GM10847 (cell line): ENCODE measurements around the gene ATXN7L1.

Experiments used
- POLR2A ChIP-seq: IDR thresholded peaks from 2 replicates; pipeline ENCODE4 v1.6.1; 2011; ENCODE audit not compliant: insufficient read length; ENCODE audit errors: extremely low read depth

ATXN7L1 gene

GRCh38 chr7:105587909-105588635 is 288.3 kb downstream of the ATXN7L1 start:
- TF ChIP-seq POLR2A, result no peak

DNA sequence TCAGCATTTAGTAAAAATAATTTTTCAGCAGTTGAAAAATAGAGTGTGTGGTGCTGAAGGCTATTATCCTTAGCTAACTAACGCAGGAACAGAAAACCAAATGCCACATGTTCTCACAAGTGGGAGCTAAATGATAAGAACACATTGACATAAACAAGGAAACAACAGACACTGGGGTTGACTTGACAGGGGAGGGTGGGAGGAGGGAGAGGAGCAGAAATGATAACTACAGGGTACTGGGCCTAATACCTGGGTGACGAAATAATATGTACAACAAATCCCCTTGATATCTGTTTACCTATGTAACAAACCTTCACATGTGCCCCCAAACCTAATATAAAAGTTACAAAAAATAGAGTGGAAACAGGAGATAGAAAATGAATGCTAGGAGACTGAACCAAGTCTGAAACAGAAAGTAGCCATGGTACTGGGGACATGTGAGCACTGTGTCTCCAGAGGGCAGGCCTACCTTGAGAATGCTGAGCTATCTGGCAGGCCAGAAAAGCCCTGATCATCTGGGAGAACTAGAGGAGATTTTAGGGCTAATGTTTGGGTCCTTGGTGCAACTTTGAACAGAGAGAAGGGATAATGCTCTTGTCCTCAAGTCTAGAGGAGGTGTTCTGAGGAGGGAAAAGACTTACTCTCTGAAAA is 290.4 kb downstream of the ATXN7L1 start:
- TF ChIP-seq POLR2A, result no peak

DNA sequence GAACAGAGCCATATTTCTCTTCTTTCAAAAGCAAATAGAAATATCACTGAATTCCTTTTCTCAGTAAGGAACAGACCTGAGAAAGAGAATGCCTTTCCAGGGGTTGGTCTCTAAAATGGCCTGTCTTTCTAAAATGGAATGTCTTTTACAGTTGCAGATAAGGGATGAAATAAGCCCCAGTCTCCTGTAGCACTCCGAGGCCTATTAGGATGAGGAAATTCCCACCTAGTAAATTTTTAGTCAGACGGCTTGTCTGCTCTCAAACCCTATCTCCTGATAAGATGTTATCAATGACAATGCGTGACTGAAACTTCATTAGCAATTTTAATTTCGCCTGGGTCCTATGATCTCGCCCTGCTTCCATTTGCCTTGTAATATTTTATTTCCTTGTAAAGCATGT is 292.2 kb downstream of the ATXN7L1 start:
- no peak for TF ChIP-seq POLR2A

- TF ChIP-seq POLR2A, result no peak
Measured at GRCh38 chr7:105583061-105583460, 293.3 kb downstream of the ATXN7L1 start.

DNA sequence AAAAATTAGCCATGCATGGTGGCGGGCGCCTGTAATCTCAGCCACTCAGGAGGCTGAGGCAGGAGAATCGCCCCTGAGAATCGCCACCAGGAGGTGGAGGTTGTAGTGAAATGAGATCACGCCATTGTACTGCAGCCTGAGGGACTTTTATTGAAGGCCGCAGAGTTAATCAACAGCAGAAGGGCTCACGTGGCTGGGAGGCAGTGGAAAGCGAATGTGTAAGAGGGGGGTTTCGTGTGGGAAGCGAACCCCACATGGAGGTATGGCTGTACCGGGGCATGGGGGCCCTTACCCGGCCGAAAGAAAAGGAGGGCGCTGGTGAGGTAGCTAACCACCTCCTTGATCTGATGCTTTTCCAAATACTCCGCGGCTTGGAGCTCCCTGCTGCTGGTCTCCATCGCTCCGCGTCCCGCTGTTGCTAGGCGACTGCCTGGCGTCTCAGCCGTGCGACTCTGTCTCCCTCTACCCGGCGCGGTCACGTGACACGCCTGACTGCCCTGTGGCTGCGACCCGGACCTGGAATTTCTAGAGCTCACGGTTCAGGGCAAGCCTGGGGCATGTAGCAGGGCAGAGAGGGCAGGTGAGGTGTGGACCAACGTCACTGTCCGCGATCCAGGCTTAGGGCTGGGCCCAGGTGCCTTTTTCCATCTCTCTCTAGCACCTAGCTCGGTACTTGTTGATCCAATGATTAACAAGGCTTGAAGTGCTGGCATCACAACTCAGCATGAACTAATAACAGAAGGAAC is 295.2 kb downstream of the ATXN7L1 start, which contains the start of gene EFCAB10:
TSS of gene EFCAB10 (minus strand) at position 428 of the 746 bp plus-strand sequence. CDS start at position 398, 30 bp downstream.
- no peak for TF ChIP-seq POLR2A

GRCh38 chr7:105580022-105580740 is 296.2 kb downstream of the ATXN7L1 start:
- TF ChIP-seq POLR2A, result no peak

GRCh38 chr7:105578496-105578895 is 297.9 kb downstream of the ATXN7L1 start:
- TF ChIP-seq POLR2A, result no peak

DNA sequence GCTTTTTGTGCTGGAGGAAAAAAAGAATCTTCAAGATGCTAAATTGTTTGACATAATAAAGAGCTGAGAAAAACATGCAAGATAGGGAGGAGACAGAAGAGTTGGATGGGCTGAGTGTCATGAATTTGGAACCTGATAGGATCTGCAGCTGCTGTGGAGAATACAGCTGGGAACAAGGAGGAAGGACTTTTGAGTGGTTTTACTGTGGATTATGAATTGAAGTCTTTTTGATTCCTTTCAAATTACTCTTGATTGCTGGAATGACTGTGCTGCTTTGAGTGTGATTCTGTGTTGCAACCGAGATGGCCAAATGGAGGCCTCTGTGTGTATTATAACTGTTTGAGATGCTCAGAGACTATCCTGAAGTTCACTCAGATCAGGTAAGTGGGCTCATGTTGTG is 299.1 kb downstream of the ATXN7L1 start:
- no peak for TF ChIP-seq POLR2A

GRCh38 chr7:105571891-105572290 is 304.5 kb downstream of the ATXN7L1 start:
- no peak for TF ChIP-seq POLR2A

DNA sequence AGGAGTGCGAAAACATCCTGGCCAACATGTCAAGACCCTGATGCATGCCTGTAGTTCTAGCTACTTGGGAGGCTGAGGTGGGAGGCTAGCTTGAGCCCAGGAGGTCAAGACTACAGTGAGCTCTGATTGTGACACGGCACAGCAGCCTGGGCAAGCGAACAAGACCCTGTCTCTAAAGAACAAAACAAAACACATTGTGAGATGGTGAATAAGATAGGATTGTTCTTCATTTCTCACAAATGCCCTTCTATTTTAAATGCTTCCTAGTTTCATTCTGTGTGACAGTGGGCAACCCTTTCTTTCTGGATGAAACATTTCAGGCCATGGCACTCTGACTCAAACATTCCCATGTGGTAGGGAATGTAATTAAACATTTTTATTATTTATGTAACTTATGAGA is 308.6 kb downstream of the ATXN7L1 start:
- TF ChIP-seq POLR2A, result no peak

DNA sequence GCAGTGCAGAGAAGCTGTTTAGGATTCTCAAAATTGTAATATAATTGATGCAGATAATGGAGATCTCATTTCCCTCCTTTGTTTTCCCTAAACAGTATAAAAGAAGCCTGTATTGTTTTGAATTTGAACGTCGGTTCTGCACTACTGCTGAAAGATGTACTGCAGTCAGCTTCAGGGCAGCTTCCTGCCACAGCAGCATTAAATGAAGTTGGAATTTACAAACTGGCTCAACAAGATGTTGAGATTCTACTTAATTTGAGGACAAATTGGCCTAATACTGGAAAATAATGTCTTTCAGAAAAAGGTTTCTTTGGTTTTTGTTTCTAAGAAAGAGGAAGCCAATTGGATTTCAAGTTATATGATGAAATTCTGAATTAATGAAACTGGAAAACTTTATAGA is 309.4 kb downstream of the ATXN7L1 start:
- no peak for TF ChIP-seq POLR2A

GRCh38 chr7:105565190-105565589 is 311.2 kb downstream of the ATXN7L1 start:
- TF ChIP-seq POLR2A, result no peak

DNA sequence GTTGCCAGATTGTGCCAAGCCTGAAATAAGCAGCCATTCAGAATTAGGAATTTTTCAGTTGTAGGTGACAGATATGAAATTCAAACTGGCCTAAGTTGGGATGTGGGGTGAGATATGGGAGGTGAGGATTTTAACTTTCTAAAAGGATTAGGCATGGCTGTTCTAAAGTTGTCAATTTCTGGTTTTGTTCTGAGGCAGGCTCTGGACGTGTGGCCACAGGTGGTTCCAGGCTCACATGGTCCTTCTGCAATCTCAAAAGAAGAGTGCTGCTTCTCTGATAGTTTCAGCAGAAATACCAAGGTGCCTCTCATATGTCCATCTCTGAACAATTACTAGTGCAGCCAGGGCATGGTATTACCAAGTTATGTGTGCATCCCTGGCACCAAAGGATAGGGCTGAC is 316.5 kb downstream of the ATXN7L1 start:
- no peak for TF ChIP-seq POLR2A
